Mammary epithelial cell (primary cell): ENCODE measurements around the gene FOXI1.

Experiments
- EZH2 ChIP-seq: IDR thresholded peaks from 2 replicates; pipeline ENCODE4 v1.6.1; 2012; ENCODE audit warnings: low read length, inconsistent platforms, borderline replicate concordance
- TF ChIP-seq, protein P1 (sequence below), 2 donors: IDR thresholded peaks in 1 of 2; conservative IDR thresholded peaks in 1 of 2; 2 replicates each; pipeline ENCODE4 v1.5.1; 2011 to 2012; ENCODE audit warnings: inconsistent platforms in 2 of 2, low read length in 2 of 2, mild to moderate bottlenecking in 2 of 2, control low read depth in 1 of 2, low read depth in 1 of 2; ENCODE audit not compliant: insufficient read depth in 1 of 2; ENCODE audit errors: extremely low read depth in 1 of 2

DNA sequence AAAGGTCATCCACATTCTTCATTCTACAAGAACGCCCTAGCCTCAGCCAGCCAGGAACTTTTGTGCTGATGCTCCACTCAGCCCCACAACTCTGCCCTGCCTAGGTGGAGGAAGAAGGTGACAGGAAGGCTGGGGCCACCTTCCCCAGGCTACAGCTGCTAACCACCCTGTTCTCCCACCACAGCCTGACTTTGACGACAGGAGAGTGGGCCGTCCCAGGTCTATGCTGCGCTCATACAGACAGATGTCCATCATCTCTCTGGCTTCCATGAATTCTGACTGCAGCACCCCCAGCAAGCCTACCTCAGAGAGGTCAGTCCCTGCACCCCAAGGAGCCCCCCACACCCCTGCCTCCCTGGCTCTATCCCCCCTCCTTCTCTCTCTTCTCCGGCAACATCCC, 28.2 kb upstream of the FOXI1 start:
- TF ChIP-seq, protein P1, sequence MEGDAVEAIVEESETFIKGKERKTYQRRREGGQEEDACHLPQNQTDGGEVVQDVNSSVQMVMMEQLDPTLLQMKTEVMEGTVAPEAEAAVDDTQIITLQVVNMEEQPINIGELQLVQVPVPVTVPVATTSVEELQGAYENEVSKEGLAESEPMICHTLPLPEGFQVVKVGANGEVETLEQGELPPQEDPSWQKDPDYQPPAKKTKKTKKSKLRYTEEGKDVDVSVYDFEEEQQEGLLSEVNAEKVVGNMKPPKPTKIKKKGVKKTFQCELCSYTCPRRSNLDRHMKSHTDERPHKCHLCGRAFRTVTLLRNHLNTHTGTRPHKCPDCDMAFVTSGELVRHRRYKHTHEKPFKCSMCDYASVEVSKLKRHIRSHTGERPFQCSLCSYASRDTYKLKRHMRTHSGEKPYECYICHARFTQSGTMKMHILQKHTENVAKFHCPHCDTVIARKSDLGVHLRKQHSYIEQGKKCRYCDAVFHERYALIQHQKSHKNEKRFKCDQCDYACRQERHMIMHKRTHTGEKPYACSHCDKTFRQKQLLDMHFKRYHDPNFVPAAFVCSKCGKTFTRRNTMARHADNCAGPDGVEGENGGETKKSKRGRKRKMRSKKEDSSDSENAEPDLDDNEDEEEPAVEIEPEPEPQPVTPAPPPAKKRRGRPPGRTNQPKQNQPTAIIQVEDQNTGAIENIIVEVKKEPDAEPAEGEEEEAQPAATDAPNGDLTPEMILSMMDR (conservative IDR thresholded peaks at IDR 0.05 in 1 of 2, IDR thresholded peaks at IDR 0.05 in 1 of 2; ENCODE audit: extremely low read depth in 1 of 2, insufficient read depth in 1 of 2, low read depth in 1 of 2, low read length in 2 of 2): no peak
- no peak for TF ChIP-seq EZH2
